PC-9 (cell line): Measurements from ENCODE around the gene RIPOR3.
"Not testable (repeated sequence)": the region's sequence is repeated elsewhere in the genome, so short reads cannot be mapped to it uniquely, and the experiment has no call there.

ENCODE experiments used
- CTCF ChIP-seq: fragments of 200-600 bp; sonication (generic); conservative IDR thresholded peaks from 2 replicates; pipeline ENCODE4 v1.6.1; 2017; ENCODE audit warnings: mixed run types, antibody characterized with exemption, mild to moderate bottlenecking, moderate library complexity
- EZH2 ChIP-seq: fragments of 200-600 bp; sonication (generic); IDR thresholded peaks from 2 replicates; pipeline ENCODE4 v1.8.0; 2017; ENCODE audit warnings: antibody characterized with exemption, low read depth

GRCh38 chr20:50638015-50638847 lies 53.1 kb downstream of the RIPOR3 start:
- TF ChIP-seq CTCF, EZH2: not testable (repeated sequence)
